Caco-2 (cell line): ENCODE data around the gene PPP4R4. TPM values are rescaled to one million over a fixed set of nuclear protein-coding genes. Genes with fewer than 3 reads are reported as not detected.

Experiments used
- BruUV-seq: library from RNA; stranded (reverse); fragments of 400-500 nt; replicated peaks from 2 replicates; lab custom pipeline; 2021; lab: Mats Ljungman, UMichigan
- CTCF ChIA-PET: fragments of 300-600 bp; sonication (Branson Sonifier 250); formaldehyde crosslinking; loops from one replicate; lab custom pipeline; 2022; ENCODE audit warnings: antibody characterized with exemption; lab: Charles Lee
- POLR2A ChIA-PET: fragments of 300-600 bp; sonication (Branson Sonifier 250); formaldehyde crosslinking; loops from one replicate; lab custom pipeline; 2022; ENCODE audit warnings: antibody characterized with exemption; lab: Charles Lee
- DNase-seq, 2 experiments: peaks; one replicate each; pipeline versions ENCODE4 v3.0.0 to v3.0.0-alpha.2; 2020 to 2022
- H3K27me3 ChIP-seq: replicated peaks from 2 replicates; pipeline ENCODE4 v1.6.0; 2011; ENCODE audit warnings: low read length; ENCODE audit not compliant: control insufficient read depth, insufficient read depth
- H3K36me3 ChIP-seq: 2 replicates; pipeline ENCODE4 v1.5.1; 2011; ENCODE audit warnings: low read length; ENCODE audit not compliant: control insufficient read depth, insufficient read depth
- H3K4me1 ChIP-seq: fragments of 250-450 bp; sonication (Bioruptor Pico); 2 replicates; pipeline ENCODE4 v1.5.1; 2020; ENCODE audit warnings: mild to moderate bottlenecking
- H3K4me3 ChIP-seq: 2 replicates; pipeline ENCODE4 v1.5.1; 2011; ENCODE audit warnings: low read depth, mild to moderate bottlenecking, control low read depth, low read length
- H3K9me3 ChIP-seq: fragments of 250-450 bp; sonication (Bioruptor Pico); 2 replicates; pipeline ENCODE4 v1.5.1; 2020; ENCODE audit warnings: mild to moderate bottlenecking, moderate library complexity
- H3K27ac Mint-ChIP-seq: one replicate; pipeline ENCODE4 v1.8.0; 2022; ENCODE audit warnings: mixed read lengths; ENCODE audit not compliant: unreplicated experiment
- H3K27me3 Mint-ChIP-seq: one replicate; pipeline ENCODE4 v1.8.0; 2022; ENCODE audit warnings: mixed read lengths; ENCODE audit not compliant: insufficient read depth, unreplicated experiment
- H3K36me3 Mint-ChIP-seq: one replicate; pipeline ENCODE4 v1.8.0; 2022; ENCODE audit warnings: mild to moderate bottlenecking, mixed read lengths; ENCODE audit not compliant: insufficient read depth, unreplicated experiment
- H3K4me1 Mint-ChIP-seq: one replicate; pipeline ENCODE4 v1.8.0; 2022; ENCODE audit warnings: low read depth, mixed read lengths; ENCODE audit not compliant: unreplicated experiment
- H3K4me3 Mint-ChIP-seq: one replicate; pipeline ENCODE4 v1.8.0; 2022; ENCODE audit warnings: mild to moderate bottlenecking, moderate library complexity, mixed read lengths; ENCODE audit not compliant: unreplicated experiment
- H3K9me3 Mint-ChIP-seq: one replicate; pipeline ENCODE4 v1.8.0; 2022; ENCODE audit warnings: mixed read lengths; ENCODE audit not compliant: unreplicated experiment
- intact Hi-C: fragments of 100-400 bp; cut with micrococcal nuclease; formaldehyde crosslinking; loops from one replicate; pipeline ENCODE4 v1.10.0; 2022; ENCODE audit not compliant: unreplicated experiment
- total RNA-seq: library from RNA; stranded (reverse); gene quantifications from 2 replicates; pipeline ENCODE4 v1.2.3, GENCODE V29; 2022
- TF ChIP-seq, protein P1 (sequence below), 2 experiments: fragments of 200-600 bp in 1 of 2; IDR thresholded peaks; 1 replicate in 1 of 2; 2 replicates in 1 of 2; pipeline versions ENCODE4 v1.5.1 to v1.8.0; 2011 to 2022; ENCODE audit warnings: antibody characterized with exemption in 1 of 2, control low read depth in 1 of 2, inconsistent platforms in 1 of 2, low read depth in 1 of 2, low read length in 1 of 2, mild to moderate bottlenecking in 1 of 2, moderate library complexity in 1 of 2; ENCODE audit not compliant: insufficient read depth in 1 of 2, severe bottlenecking in 1 of 2, unreplicated experiment in 1 of 2

The PPP4R4 gene
- total RNA-seq, 1 experiment from 2014 or later = 0.20 TPM

DNA sequence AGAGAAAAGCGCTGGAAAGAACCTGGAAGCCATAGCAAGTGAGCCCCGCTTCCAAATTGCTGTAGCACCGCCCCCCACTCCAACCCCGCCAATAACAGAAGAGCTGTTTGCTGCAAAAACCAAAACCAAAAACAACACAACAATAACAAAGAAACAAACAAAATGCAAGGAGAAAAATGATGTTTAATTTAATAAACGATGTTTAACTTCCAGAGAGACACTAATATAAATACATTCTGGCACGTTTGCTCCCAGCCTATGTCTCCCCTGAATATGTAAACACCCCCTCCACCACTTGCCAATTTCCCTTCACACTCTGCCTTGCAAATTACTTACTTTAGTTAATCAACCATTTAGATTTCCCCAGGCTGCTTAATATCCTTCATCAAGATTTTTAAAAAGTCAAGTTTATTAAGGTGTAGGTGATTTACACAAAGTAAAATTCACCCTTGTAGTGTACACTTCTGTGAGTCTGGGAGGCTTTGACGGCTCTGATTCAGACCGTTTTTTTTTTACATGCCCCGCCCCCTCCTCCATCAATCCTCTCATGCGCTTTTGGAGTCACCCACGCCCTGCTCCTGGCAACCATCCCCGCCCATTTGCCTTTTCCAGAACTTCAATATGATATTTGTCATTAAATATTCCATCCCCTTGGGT is 44.2 kb upstream of the PPP4R4 start:
- Histone ChIP-seq H3K4me3 (peak overlapping the region; percentile 15), H3K4me1 (no peaks in the 10 kb centered on the region), H3K9me3 (no peaks in the 10 kb centered on the region), H3K27me3 (no peaks in the 10 kb centered on the region), H3K36me3 (no peaks in the 10 kb centered on the region)
- POLR2A ChIA-PET = no interaction called here
- H3K36me3 Mint-ChIP-seq = no peaks in the 10 kb centered on the region
- H3K27me3 Mint-ChIP-seq = no peaks in the 10 kb centered on the region
- TF ChIP-seq, protein P1, sequence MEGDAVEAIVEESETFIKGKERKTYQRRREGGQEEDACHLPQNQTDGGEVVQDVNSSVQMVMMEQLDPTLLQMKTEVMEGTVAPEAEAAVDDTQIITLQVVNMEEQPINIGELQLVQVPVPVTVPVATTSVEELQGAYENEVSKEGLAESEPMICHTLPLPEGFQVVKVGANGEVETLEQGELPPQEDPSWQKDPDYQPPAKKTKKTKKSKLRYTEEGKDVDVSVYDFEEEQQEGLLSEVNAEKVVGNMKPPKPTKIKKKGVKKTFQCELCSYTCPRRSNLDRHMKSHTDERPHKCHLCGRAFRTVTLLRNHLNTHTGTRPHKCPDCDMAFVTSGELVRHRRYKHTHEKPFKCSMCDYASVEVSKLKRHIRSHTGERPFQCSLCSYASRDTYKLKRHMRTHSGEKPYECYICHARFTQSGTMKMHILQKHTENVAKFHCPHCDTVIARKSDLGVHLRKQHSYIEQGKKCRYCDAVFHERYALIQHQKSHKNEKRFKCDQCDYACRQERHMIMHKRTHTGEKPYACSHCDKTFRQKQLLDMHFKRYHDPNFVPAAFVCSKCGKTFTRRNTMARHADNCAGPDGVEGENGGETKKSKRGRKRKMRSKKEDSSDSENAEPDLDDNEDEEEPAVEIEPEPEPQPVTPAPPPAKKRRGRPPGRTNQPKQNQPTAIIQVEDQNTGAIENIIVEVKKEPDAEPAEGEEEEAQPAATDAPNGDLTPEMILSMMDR (IDR thresholded peaks at IDR 0.05; ENCODE audit: insufficient read depth in 1 of 2, low read depth in 1 of 2, low read length in 1 of 2, severe bottlenecking in 1 of 2, unreplicated experiment in 1 of 2) = no peak
- H3K4me3 Mint-ChIP-seq = peak overlapping the region; percentile 84
- DNase-seq = no peak
- BruUV-seq = no TSS peak
- intact Hi-C loops = loop anchor here (10.0 kb wide), 2 partner anchors 295 to 355 kb away; no protein-coding TSS in a partner anchor
- H3K9me3 Mint-ChIP-seq = peaks cover 3% of the 10 kb centered on the region
- H3K27ac Mint-ChIP-seq = no peak overlapping the region
- peaks cover 10% of the 10 kb centered on the region for H3K4me1 Mint-ChIP-seq
- CTCF ChIA-PET = interaction anchor here (0.5 to 0.7 kb wide), 3 partner anchors 24 to 178 kb away, joined by 3 to 6 read pairs (median 4); partner anchors contain the start of genes DDX24 and IFI27L1

DNA sequence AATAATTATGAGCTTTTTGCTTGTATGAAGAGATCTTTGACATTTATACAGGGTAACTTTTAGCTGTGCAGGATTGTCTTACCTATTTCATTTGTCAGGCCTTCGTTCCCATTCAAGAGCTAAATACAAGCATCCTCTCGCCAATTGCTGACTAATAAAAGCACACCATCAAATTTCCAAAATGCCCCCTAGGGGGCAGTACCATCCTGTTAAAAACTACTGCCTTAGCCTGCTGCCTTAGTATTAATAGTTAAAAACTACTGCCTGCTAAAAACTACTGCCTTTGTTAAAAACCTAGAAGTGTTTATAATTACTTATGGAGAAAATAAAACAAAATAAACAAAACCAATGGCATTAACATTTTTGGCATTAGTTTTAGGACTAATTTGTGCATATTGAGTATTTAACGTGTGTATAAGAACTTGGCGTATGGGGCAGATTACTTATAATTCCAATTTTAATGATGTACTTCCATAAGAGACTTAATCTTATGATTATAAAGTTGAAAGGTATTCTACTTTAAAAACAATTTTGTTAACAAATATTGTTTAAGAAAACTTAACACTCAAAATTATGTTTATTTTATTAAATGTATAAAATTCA is 41.7 kb upstream of the PPP4R4 start:
- POLR2A ChIA-PET = no interaction called here
- peak in 1 of 2 experiments; percentile 74 for DNase-seq
- intact Hi-C loops = loop anchor here (1.0 to 10.0 kb wide), 3 partner anchors 48 to 352 kb away; no protein-coding TSS in a partner anchor

DNA sequence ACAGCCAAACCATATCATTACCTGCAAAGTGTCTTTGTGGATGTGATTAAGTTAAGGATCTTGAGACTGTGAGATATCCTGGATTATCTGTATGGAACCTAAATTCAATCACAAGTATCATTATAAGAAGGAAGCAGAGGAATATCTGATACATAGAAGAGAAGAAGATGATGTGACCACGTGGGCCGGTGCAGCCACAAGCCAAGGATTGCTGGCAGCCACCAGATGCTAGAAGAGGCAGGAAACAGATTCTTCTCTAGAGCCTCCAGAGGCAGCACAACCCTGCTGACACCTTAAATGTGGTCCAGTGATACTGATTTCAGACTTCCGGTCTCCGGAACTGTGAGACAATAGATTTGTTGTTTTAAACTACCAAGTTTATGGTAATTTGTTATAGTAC is 38.6 kb upstream of the PPP4R4 start:
- Mint-ChIP-seq H3K4me1 (peaks cover under 1% of the 10 kb centered on the region), H3K4me3 (no peak overlapping the region), H3K27me3 (peaks cover 6% of the 10 kb centered on the region), H3K36me3 (no peaks in the 10 kb centered on the region), H3K27ac (no peak overlapping the region), H3K9me3 (peaks cover 13% of the 10 kb centered on the region)
- POLR2A ChIA-PET = no interaction called here
- CTCF ChIA-PET = no interaction called here
- Histone ChIP-seq H3K36me3 (no peaks in the 10 kb centered on the region), H3K9me3 (no peaks in the 10 kb centered on the region), H3K4me3 (no peak overlapping the region), H3K27me3 (no peaks in the 10 kb centered on the region), H3K4me1 (no peaks in the 10 kb centered on the region)
- no peak for DNase-seq
- intact Hi-C loops = loop anchor here (10.0 kb wide), 2 partner anchors 289 to 349 kb away; no protein-coding TSS in a partner anchor
- TF ChIP-seq, protein P1 (IDR thresholded peaks at IDR 0.05; ENCODE audit: insufficient read depth in 1 of 2, low read depth in 1 of 2, low read length in 1 of 2, severe bottlenecking in 1 of 2, unreplicated experiment in 1 of 2) = no peak
- BruUV-seq = no TSS peak

More for the DNA sequence above, 41.7 kb upstream of the PPP4R4 start:
- Histone ChIP-seq H3K27me3 (no peaks in the 10 kb centered on the region), H3K4me1 (no peaks in the 10 kb centered on the region), H3K36me3 (no peaks in the 10 kb centered on the region), H3K9me3 (no peaks in the 10 kb centered on the region), H3K4me3 (no peak overlapping the region)
- Mint-ChIP-seq H3K27ac (no peak overlapping the region), H3K4me1 (peaks cover 10% of the 10 kb centered on the region), H3K36me3 (no peaks in the 10 kb centered on the region), H3K4me3 (no peak overlapping the region), H3K27me3 (peaks cover 3% of the 10 kb centered on the region), H3K9me3 (peaks cover 13% of the 10 kb centered on the region)
- CTCF ChIA-PET = interaction anchor here (0.7 to 1.4 kb wide), 8 partner anchors 9 to 353 kb away, joined by 3 to 11 read pairs (median 5); partner anchors contain the start of genes DDX24 and IFI27L1
- no TSS peak for BruUV-seq
- TF ChIP-seq, protein P1 (IDR thresholded peaks at IDR 0.05; ENCODE audit: insufficient read depth in 1 of 2, low read depth in 1 of 2, low read length in 1 of 2, severe bottlenecking in 1 of 2, unreplicated experiment in 1 of 2) = peak; percentile 63 to 70
